GM19372 (cell line): ENCODE measurements around the gene C16orf74.

Experiments used
- ATAC-seq: cut with Tn5 transposase; IDR thresholded peaks from one replicate; pipeline ENCODE4 v1.9.1; 2021; ENCODE audit warnings: mild to moderate bottlenecking, low read depth, moderate library complexity; ENCODE audit not compliant: unreplicated experiment

C16orf74 gene

DNA sequence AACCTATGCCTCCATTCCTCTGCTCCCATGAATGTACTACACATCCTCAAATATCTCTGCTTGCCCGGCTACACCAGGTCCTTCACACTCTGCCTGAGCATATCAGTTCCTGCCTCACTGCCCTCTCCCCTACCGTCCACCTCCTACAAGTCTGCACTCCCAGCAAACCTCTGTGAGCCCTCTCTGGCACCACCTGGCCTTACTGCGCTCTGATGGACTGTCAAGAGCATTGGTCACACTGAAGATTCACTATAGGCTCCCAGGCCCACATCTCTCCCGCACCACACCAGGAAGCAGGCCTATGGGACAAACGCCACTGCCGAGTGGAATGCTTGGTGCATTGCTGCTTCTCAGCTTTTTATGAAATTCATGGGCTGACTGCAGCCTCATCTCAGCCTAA is 71.0 kb downstream of the C16orf74 start:
- no peak for ATAC-seq

DNA sequence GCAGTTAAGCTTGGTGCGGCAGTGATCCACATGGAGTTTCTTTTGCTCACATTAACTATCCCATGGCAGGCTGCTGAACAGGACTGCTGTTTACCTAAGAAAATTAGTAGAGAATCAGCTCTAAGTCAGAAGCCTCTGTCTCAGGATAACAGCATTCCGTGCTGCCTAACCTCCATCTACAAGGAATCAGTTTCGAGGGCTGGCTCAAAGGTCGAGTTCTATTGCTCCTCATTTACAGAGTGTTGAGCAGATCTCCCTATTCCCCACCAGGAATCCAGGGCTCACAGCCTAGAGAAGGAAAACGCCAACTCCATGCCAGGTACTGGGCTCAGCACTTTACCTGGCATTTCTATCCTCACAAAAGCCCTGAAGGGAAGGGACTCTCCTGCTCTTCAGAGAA is 72.1 kb downstream of the C16orf74 start:
- no peak for ATAC-seq

DNA sequence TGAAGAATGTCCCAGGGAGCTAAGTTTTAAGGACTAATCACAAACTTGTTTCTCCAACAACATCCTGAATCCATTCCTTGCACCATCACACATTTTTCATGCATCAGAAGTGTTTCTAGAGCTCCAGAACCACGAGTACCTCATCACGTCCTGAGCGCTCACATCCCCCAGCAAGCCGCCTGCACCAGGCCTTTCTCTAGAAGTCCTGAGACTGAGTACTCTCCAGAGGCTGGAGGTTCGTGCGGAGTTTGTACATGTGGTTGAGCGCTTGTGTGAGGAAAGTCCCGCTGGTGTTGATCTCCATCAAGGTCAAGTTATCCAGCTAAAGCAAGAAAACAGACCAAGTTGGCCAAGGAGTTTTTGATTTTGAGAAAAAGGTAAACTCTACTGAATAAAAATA is 72.9 kb downstream of the C16orf74 start:
- ATAC-seq = no peak

DNA sequence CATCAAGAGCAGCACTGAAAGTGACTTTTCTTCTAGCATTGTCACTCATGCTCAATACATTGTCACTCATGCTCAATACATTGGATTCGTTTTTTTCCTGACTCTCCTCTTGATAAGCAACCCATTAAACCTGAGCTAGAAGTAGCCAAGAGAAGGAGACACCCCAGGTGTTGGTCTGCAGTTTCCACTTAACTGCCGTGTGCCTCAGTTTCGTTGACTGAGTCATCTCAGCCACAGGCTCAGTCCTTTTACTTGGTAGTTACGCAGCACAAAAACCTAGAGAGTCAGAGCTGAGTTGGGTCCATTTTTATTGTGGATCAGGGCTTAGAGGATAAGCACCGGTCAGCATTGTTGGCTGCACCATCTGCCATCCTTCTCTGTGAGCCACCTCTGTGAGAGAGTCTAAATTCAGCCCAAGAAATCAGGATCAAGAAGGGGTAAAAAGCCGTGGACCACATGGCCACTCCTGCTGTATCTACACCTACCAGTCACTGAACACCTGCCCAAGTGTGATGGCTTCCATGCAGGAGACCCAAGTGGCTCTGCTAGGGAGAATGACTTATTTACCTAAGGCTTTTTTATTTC is 73.4 kb downstream of the C16orf74 start:
- ATAC-seq = no peak

DNA sequence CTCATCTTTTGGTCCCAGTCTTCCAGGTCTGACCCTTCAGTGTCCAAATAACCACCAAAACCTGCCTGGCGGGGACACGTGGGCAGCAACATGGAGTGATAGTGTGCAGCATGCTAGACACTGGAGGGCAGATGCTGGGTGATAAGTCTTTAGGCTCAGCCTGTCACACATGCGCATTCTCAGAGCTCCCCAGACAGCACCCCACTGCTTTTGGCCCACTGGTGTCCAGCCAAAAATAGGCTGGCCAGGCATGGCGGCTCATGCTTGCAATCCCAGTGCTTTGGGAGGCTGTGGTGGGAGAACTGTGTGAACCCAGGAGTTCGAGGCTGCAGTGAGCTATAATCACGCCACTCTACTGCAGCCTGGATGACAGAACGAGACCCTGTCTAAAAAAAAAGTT is 74.4 kb downstream of the C16orf74 start:
- ATAC-seq = no peak

DNA sequence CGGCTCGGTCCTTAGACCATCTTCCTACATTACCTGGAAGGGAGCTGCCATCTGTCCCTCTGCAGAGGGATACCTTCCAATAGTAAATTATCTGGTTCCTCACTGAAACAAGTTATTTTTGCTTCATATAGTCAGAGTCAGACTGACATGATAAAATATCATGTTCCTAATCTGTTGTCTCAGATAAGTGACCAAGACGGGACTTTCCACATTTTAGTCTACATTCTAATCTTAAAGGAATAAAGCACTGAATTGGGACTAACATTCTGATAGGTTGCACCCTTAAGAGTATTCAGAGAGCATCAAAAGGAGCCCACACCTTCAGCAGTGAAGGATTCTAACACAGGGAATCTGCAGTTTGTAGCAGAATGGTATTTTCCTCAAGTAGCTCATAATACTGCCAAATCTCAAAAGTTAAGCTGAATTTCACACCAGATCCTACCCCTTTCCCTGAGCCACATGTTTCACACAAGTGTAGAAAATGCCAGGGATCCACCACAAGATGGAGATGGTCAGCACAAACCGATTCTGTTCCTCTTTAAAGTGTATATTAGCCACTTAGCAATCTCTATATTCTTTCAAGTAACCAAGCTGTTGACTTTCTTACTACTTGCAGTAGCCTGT is 75.5 kb downstream of the C16orf74 start:
- no peak for ATAC-seq

DNA sequence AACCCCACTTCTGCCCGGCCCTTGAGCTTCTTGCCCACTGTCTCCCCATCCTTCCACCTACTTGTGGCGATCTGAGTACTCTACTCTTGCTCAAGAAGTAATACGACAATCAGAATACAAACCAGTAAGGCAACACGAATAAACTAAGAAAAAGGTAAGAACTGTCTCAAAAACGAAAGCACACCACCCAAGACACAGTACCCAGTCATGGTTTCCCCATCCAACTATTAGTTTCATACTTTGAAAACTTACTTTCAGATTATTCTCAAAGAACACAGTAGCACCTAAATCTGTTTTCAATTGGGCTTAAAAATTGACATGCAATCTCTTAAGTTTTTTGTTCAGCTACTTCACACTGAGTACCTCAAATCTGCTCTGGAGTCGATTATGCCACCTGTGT is 76.1 kb downstream of the C16orf74 start:
- no peak for ATAC-seq

DNA sequence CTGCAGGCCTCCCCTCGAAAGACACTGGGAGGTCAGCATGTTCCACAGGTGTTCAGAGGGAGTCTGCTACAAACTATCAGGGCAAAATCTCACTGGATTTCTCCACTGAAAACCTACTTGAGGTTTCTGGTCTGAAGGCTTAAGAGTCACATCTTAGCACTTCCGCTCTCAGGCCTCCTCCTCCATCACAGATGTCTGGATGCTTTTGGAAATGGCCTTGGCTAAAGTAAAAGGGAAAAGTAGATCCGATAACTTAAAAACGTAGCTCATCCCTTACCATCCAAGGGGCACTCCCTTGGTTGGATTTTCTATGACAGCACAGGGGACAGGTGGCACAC is 76.5 kb downstream of the C16orf74 start:
- ATAC-seq = no peak

DNA sequence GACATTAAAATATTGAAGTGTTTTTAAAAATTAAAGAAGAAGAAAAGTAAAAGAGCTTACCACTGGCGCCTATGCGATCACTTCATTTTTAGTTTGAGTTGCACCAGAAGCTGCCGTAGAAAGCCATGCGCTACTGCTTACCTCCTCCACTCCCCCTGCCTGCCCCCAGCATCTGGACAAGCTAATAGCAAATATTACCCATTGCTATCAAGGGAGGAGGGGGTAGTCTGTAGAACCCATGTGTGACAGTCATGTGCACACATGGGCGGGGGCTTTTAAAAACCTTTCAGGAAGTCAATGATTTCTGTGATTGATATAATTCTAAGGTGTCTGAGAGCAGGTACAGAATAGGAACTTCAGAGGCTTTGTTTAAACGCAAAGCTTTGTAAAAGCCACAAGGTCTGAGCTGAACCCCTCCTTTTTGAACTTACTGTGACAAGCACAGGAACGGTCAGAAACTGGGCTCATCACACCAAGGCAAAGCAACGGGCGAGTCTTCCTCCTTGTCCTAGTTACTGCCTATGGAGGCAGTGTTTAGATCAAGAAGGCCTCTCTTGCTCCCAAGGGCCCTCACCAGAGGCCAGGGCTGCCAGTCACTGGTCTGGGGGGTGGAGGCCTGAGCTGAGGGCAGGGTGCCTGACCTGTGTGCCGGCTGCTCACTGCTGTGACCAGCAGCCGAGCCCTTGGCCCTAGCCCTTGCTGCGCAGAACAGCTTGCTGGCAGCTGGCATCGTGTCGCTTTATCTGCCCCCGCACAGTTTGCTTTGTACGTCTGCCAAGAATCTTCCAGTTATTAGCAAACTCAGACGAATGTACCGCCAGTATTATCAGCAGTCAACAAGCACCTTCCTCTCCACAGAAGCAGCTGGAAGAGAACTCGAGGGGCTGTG is 77.1 kb downstream of the C16orf74 start:
- no peak for ATAC-seq

DNA sequence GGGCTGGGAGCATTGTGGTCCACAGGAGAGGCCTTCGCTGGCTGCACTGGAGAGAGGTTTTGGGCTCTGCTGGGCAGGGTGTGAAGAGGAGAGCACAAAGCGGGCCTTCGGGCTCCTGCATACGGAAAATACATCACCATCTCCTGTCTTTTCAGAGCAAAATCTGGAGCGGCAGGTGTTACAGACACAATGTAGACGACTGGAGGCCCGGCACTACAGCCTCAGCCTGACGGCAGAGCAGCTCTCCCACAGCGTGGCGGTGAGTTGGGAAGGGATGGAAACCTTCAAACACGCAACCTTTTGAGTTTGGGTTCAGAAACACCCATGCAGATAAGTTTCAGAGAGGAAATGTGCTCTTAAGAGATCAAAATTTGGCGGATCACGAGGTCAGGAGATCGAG is 80.1 kb downstream of the C16orf74 start:
- ATAC-seq = no peak

DNA sequence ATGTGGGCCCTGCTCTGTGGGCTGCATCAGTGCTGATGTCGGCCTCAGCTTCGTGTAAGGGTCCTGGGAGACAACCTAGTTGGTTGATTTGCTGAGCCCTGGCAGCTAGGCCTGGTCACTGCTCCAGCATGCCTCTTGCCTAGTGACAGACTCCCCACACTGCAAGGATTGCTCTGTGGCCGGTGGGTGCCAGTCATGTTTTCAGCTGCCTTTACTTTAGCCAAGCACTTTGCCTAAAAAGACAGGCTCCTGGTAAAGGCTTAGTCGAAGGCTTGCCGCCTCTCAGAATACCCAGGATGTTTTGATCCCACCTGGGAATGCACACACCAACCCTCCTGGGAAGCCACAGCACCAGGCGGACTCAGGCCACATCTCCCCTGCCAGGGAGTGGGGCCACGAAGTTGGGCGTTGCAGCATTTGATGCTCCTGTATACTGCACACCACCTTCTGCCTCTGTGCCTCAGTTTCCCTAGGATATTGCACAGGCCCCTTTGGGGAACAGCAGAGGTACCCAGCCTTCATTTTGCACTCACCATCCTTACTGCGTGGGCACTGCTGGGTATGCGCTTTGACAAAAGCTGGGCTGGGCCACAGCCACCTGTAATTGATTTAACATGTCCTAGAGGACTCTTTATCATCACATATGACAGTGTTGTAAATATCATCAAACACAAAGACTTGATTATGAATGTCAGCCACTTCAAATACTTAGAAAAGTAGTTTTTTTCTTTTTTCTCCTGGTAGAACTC is 82.0 kb downstream of the C16orf74 start:
- no peak for ATAC-seq

DNA sequence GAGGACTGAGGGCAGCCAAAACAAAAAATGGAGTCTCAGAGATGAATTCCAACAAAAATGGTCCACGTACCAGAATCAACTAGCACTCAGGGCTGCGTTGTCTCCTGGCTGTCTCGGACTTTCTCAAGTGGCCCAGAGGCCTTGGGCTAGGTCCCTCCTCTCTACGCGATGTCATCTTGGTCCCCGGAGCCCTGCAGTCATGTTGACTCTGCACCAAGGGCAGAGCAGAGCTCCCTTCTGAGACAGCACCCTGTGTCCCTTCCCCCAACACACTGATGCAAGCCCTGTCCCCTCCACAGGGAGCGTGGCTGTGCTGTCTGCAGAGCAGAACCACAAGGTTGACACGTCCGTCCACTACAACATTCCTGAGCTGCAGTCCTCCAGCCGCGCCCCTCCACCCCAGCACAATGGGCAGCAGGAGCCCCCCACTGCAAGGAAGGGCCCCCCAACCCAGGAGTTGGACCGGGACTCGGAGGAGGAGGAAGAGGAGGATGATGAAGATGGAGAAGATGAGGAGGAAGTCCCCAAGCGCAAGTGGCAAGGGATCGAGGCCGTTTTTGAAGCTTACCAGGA is 83.0 kb downstream of the C16orf74 start:
- ATAC-seq = no peak

DNA sequence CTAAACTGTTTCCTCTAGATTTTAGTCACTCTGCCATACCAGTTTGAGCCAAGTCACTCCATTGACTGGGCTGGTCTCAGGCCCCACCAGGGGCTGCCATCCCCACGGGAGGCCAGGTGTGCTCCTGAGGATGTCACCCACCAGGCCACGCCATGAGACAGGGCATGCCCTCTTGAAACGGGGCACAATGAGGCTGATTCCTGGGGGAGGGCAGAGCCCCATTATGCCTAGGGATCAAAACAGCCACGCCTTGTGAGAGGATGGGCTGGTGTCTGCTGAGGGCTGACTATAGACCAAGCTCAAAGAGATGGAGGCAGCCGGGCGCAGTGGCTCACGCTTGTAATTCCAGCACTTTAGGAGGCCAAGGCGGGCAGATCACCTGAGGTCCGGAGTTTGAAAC is 83.6 kb downstream of the C16orf74 start:
- no peak for ATAC-seq

DNA sequence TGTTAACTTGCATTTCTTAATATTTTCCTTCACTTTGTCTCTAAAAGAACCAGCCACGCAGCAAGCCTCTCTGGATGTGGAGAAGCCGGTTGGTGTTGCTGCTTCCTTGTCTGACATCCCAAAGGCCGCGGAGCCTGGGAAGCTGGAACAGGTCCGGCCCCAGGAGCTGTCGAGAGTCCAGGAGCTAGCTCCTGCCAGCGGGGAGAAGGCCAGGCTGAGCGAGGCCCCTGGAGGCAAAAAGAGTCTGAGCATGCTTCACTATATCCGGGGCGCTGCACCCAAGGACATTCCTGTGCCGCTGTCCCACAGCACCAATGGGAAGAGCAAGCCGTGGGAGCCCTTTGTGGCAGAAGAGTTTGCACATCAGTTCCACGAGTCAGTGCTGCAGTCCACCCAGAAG is 85.0 kb downstream of the C16orf74 start:
- ATAC-seq = no peak

DNA sequence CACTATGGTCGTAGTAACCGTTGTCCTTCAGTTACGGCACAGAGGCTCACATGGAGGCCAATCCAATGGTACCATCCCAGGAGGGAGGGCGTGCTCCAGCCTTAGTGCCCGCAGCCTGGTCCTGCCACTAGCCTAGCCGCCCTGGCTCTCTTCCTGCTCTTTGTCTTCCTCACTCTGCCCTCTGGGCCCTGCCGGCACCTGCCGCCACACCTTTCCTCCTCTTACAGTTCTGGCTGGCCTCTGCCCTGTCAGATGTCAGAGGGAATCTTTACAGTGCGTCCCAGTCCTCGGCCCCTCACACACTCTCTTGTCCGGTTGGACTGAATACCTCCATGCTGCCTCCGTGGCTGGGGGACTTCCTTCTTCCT is 85.5 kb downstream of the C16orf74 start:
- ATAC-seq = no peak

DNA sequence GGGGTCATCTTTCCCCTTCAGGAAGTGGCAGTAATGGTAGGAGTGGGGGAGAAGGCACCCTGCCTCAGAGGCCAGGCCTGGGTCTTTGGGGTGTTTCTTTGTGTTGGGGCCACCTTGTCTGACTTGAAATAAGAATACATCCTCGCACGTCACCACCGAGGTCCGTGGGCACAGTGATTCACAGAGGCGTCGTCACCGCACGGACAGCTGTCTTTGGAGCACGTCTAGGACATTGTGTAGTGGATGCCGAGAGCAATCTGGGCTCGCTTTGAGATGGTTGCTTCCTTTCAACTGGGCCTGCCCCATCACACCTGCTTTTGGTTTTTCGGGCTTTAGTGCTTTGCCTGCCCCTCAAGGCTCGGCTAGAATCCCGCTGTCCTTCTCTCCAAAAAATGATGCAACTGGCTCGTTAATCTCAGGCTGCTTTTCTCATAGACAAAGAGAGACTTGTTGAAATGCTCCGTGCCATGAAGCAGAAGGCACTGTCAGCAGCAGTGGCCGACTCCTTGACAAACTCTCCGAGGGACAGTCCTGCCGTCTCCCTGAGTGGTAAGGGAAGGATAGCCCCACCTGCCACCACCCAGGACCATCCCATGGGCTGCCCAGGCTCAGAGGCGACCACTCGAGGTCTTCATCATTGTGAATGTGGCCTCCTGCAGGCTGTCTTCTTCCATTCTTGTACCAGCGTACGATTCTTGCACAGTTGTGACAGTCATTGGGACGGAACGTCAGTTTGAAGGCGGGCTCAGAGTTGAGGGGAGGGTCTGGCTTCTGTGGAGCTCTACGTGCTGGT is 86.1 kb downstream of the C16orf74 start:
- no peak for ATAC-seq

DNA sequence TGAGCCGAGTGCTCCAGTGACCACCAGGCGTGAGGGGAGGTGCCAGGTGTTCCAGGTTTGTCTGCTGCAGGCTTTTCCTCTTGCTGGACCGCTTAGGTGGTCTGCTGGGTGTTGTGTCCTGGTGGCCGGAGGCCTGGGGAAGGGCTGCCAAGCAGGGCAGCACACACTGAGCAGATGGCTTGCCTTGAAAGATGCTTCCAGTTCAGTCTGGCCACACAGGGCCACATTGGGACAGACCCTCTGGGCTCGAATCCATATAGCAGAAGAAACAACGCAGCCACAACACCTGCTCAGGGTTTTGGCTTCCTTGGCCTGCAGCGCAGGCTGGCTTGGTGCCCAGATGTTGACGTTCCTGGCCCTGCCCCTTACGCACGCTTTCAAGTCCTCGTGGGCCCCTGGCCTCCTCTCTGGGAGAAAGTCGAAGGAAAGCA is 87.0 kb downstream of the C16orf74 start:
- no peak for ATAC-seq

DNA sequence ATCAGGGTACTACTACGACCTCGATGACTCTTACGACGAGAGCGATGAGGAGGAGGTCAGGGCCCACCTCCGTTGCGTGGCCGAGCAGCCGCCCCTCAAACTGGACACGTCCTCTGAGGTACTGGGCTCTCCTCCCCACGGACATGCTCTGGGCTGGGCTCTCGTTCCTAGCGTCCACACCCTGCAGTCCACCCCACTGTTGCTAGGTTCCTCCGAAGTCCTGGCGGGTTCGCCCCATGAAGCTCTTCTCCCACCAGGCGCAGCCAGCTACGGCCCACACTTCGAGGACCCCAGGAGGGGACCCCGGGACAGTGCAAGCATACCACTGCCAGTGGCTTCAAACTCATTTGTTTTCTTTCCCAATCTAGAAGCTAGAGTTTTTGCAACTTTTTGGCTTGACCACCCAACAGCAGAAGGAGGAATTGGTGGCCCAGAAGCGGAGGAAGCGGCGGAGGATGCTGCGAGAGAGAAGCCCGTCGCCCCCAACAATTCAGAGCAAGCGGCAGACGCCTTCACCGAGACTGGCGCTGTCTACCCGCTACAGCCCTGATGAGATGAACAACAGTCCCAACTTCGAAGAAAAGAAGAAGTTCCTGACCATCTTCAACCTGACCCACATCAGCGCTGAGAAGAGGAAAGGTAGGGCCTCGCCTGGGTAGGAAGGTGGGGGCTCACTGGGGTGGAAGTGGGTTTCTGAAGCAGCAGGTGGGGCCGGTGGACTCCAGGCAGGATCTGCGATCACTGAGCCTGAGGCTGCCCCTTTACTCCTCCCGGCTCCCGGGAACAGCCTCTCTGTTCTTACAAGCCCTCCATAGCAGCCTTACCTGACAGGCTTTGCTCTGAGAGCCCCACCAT is 87.7 kb downstream of the C16orf74 start:
- no peak for ATAC-seq

DNA sequence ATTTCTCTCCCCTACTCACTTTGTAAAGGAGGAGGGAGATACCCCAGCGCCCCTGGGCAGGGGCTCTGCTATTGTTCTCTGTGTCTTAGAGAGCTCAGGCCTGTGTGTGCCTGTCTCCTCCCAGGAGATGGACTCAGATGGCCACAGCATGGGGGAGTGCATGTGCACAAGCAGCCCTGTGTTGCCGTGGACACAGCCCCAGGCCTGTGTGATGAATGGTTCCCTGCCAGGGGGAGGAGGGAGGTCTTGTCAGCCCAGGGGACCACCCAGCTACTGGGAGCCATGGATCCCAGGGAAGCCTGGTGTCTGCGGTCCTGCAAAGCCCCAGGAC is 88.4 kb downstream of the C16orf74 start:
- ATAC-seq = no peak
